Measurements from ENCODE around the gene OR4X2.
"Not testable (repeated sequence)": the region's sequence is repeated elsewhere in the genome, so short reads cannot be mapped to it uniquely, and the experiment has no call there.

The OR4X2 gene

GRCh38 chr11:48244804-48245203, at the start of gene OR4X2:
TSS of gene OR4X2 (plus strand) at chr11:48245104. CDS start at chr11:48245104, 0 bp downstream.
- no peak for DNase-seq

- no peak for DNase-seq
Measured at GRCh38 chr11:48207881-48208280, 37.0 kb upstream of the OR4X2 start.

GRCh38 chr11:48210052-48210451, 34.9 kb upstream of the OR4X2 start:
- DNase-seq = no peak

- DNase-seq = no peak
Measured at GRCh38 chr11:48216510-48216909, 28.4 kb upstream of the OR4X2 start, which contains the start of gene OR4B1. TSS of gene OR4B1 (plus strand) at chr11:48216810. CDS start at chr11:48216810, 0 bp downstream.

- no peak for DNase-seq
Measured at GRCh38 chr11:48228761-48229160, 16.1 kb upstream of the OR4X2 start.

GRCh38 chr11:48230057-48230456, 14.8 kb upstream of the OR4X2 start:
- DNase-seq = not testable (repeated sequence)

GRCh38 chr11:48237727-48238126, 7.2 kb upstream of the OR4X2 start:
- DNase-seq = no peak

- DNase-seq = no peak
Measured at GRCh38 chr11:48242501-48242900, 2.4 kb upstream of the OR4X2 start.

GRCh38 chr11:48248902-48249301, 4.0 kb downstream of the OR4X2 start:
- no peak for DNase-seq

- no peak for DNase-seq
Measured at GRCh38 chr11:48261600-48261999, 16.7 kb downstream of the OR4X2 start.

GRCh38 chr11:48263423-48263911, 18.6 kb downstream of the OR4X2 start, which contains the start of gene OR4X1:
TSS of gene OR4X1 (plus strand) at chr11:48263861. CDS start at chr11:48263861, 0 bp downstream.
- no peak for DNase-seq

GRCh38 chr11:48270621-48271020, 25.7 kb downstream of the OR4X2 start:
- no peak for DNase-seq

- DNase-seq = no peak
Measured at GRCh38 chr11:48272606-48273005, 27.7 kb downstream of the OR4X2 start.
